ENCODE measurements around the gene ZNF556. TPM values are rescaled to one million over a fixed set of nuclear protein-coding genes. Genes with fewer than 3 reads are reported as not detected.
"Not testable (repeated sequence)": the region's sequence is repeated elsewhere in the genome, so short reads cannot be mapped to it uniquely, and the experiment has no call there.

Gene ZNF556
- total and polyA plus RNA-seq, 8 donors = 0.19 to 0.58 (median 0.23) TPM; not detected in 5

DNA sequence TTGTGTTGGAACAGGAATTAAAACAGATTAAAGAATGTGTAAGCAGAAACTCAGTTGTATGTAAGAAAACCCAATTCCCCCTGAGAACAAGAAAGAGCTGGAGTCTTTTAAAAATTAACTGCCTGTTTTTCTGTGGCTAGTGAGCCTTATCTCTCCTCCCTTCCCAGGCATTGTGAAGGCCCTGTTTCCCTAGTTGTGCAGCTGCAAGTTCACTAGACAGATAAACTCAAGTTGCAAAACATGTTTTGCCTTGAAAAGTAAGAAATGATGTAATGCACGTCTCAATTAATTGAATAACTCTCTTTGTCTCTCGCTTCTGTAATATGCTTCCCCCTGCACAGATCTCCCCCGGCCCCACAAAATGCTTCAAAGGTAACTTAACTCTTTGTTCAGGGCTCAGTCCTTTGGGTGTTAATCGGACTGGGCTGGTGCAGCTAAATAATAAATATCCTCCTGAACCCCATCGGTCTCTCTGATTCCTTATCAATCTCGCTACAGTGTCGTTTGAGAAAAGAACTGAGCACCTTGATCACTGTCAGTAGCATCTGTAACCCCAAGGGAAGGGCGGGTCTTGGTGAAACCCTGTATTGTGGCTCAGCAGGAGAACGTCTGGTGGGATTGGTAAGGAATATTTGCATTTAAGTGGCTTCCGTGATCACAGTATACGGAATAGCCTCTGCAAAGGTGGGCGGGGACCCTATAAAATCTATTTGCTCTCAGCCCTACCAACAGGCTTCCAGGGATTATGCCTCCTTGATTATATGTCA, 1.6 kb upstream of the ZNF556 start:
- TF ChIP-seq POLR2AphosphoS5 (IDR thresholded peaks at IDR 0.05) = no peak
- TF ChIP-seq, protein P1, sequence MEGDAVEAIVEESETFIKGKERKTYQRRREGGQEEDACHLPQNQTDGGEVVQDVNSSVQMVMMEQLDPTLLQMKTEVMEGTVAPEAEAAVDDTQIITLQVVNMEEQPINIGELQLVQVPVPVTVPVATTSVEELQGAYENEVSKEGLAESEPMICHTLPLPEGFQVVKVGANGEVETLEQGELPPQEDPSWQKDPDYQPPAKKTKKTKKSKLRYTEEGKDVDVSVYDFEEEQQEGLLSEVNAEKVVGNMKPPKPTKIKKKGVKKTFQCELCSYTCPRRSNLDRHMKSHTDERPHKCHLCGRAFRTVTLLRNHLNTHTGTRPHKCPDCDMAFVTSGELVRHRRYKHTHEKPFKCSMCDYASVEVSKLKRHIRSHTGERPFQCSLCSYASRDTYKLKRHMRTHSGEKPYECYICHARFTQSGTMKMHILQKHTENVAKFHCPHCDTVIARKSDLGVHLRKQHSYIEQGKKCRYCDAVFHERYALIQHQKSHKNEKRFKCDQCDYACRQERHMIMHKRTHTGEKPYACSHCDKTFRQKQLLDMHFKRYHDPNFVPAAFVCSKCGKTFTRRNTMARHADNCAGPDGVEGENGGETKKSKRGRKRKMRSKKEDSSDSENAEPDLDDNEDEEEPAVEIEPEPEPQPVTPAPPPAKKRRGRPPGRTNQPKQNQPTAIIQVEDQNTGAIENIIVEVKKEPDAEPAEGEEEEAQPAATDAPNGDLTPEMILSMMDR (IDR thresholded peaks at IDR 0.05) = no peak
- TF ChIP-seq EP300 (IDR thresholded peaks at IDR 0.05) = no peak
- no peak for TF ChIP-seq POLR2A (IDR thresholded peaks at IDR 0.05)
- intact Hi-C loops (cut with DNase I; ENCODE audit: low total_unique reads) = no loop called here
- DNase-seq = peak in 1 of 2 donors; percentile 13
- Histone ChIP-seq H3K27ac (no peak overlapping the region), H3K36me3 (no peaks in the 10 kb centered on the region), H3K9me3 (peaks cover 0 to 8% (median 2%) of the 10 kb centered on the region in 4 donors), H3K4me3 (no peak overlapping the region), H3K27me3 (no peaks in the 10 kb centered on the region), H3K4me1 (no peaks in the 10 kb centered on the region)
- 22 to 54% (median 35%) methylated on average over 12 of the region's 12 CpGs for WGBS, 5 donors

DNA sequence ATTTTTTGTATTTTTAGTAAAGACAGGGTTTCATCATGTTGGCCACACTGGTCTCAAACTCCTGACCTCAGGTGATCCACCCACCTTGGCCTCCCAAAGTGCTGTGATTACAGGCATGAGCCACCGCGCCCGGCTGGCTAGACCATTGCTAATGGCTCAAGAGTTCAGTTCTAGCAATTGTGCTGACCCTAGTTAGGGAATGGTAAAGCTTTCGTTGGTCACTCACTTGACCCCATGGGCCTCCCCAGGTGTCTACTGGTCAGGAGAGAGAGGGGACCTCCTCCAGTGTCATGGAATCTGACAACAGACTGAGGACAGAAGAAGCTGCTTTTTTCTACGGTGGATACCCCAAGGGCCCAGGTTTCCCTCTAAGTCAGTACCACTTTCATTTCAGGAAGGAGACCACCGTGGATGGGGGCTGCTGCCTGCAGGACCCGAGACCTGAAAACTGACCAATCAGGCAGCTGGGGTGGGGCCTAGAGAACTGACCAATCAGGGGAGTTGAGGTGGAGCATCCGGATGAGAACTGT, 575 bp upstream of the ZNF556 start:
- TF ChIP-seq POLR2A (IDR thresholded peaks at IDR 0.05) = no peak
- no peak for TF ChIP-seq EP300 (IDR thresholded peaks at IDR 0.05)
- TF ChIP-seq POLR2AphosphoS5 (IDR thresholded peaks at IDR 0.05) = no peak
- TF ChIP-seq, protein P1 (IDR thresholded peaks at IDR 0.05) = no peak
- Histone ChIP-seq H3K4me3 (peak overlapping the region in 1 of 4 donors; percentile 28), H3K36me3 (no peaks in the 10 kb centered on the region), H3K4me1 (no peaks in the 10 kb centered on the region), H3K9me3 (peaks cover 0 to 5% (median under 1%) of the 10 kb centered on the region in 4 donors), H3K27ac (no peak overlapping the region), H3K27me3 (no peaks in the 10 kb centered on the region)
- 73 to 81% (median 76%) methylated on average over 8 of the region's 8 CpGs for WGBS, 5 donors
- intact Hi-C loops (cut with DNase I; ENCODE audit: low total_unique reads) = no loop called here
- no peak for DNase-seq

DNA sequence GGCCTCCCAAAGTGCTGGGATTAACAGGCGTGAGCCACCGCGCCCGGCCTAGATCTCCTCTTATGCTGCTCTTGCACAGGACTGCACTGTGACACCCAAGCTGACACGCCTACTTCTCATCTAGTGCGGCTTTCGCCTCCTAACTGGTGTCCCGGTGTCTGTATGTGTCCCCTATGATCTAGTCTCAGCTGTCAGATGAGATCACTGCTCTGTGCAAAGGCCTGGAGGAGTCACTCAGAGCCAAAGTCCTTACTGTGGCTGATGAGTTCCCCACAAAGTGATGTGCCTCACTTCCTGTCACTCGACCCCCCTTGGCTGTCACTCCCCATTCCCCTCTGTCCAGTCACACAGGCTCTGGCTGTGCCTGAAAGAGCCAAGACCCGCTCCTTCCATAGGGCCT, 2.5 kb downstream of the ZNF556 start:
- Histone ChIP-seq H3K36me3 (no peaks in the 10 kb centered on the region), H3K4me3 (no peak overlapping the region), H3K4me1 (no peaks in the 10 kb centered on the region), H3K27ac (no peak overlapping the region), H3K27me3 (no peaks in the 10 kb centered on the region), H3K9me3 (peaks cover 0 to 5% (median 0%) of the 10 kb centered on the region in 4 donors)
- DNase-seq = no peak
- TF ChIP-seq POLR2AphosphoS5 (IDR thresholded peaks at IDR 0.05) = no peak
- TF ChIP-seq, protein P1 (IDR thresholded peaks at IDR 0.05) = no peak
- TF ChIP-seq EP300 (IDR thresholded peaks at IDR 0.05) = no peak
- TF ChIP-seq POLR2A (IDR thresholded peaks at IDR 0.05) = no peak
- intact Hi-C loops (cut with DNase I; ENCODE audit: low total_unique reads) = no loop called here
- WGBS, 5 donors = 80 to 87% (median 85%) methylated on average over 10 of the region's 10 CpGs

DNA sequence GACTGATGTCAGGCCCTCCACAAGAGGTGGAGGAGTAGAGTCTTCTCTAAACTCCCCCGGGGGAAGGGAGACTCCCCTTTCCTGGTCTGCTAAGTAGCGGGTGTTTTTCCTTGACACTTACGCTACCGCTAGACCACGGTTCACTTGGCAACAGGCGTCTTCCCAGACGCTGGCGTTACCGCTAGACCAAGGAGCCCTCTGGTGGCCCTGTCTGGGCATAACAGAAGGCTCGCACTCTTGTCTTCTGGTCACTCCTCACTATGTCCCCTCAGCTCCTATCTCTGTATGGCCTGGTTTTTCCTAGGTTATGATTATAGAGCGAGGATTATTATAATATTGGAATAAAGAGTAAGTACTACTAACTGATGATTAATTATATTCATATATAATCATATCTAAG, 5.0 kb downstream of the ZNF556 start:
- TF ChIP-seq, protein P1 (IDR thresholded peaks at IDR 0.05) = peak in 3 of 7 experiments; percentile 21 to 37 (median 37)
- H3K4me3 ChIP-seq; H3K36me3 ChIP-seq; H3K4me1 ChIP-seq; DNase-seq; H3K27ac ChIP-seq; H3K27me3 ChIP-seq; intact Hi-C loops (cut with DNase I; ENCODE audit: low total_unique reads): not testable (repeated sequence)
- H3K9me3 ChIP-seq = peaks cover 5 to 19% (median 14%) of the 10 kb centered on the region in 4 donors
- WGBS, 5 donors = 18 to 25% (median 19%) methylated on average over 2 to 11 of the region's 11 CpGs

Measured in stomach (tissue), 9 donors.